Glutamatergic neuron (in vitro differentiated cells): ENCODE measurements around the gene IL22RA1. TPM values are rescaled to one million over a fixed set of nuclear protein-coding genes. Genes with fewer than 3 reads are reported as not detected.

Source experiments
- DNase-seq: peaks from one replicate; pipeline ENCODE4 v3.0.0; 2022
- H3K27ac Mint-ChIP-seq: one replicate; pipeline ENCODE4 v1.8.0; 2020; ENCODE audit warnings: mild to moderate bottlenecking, mixed read lengths, inconsistent platforms; ENCODE audit not compliant: unreplicated experiment
- H3K27me3 Mint-ChIP-seq: one replicate; pipeline ENCODE4 v1.8.0; 2020; ENCODE audit warnings: mild to moderate bottlenecking, moderate library complexity, mixed read lengths, inconsistent platforms; ENCODE audit not compliant: unreplicated experiment
- H3K36me3 Mint-ChIP-seq: one replicate; pipeline ENCODE4 v1.8.0; 2020; ENCODE audit warnings: mild to moderate bottlenecking, mixed read lengths, inconsistent platforms; ENCODE audit not compliant: unreplicated experiment
- H3K4me1 Mint-ChIP-seq: one replicate; pipeline ENCODE4 v1.8.0; 2020; ENCODE audit warnings: mild to moderate bottlenecking, low read depth, mixed read lengths, inconsistent platforms; ENCODE audit not compliant: unreplicated experiment
- H3K4me3 Mint-ChIP-seq: one replicate; pipeline ENCODE4 v1.8.0; 2020; ENCODE audit warnings: mild to moderate bottlenecking, mixed read lengths, inconsistent platforms; ENCODE audit not compliant: unreplicated experiment
- H3K9me3 Mint-ChIP-seq: one replicate; pipeline ENCODE4 v1.8.0; 2020; ENCODE audit warnings: mild to moderate bottlenecking, moderate library complexity, mixed read lengths, inconsistent platforms; ENCODE audit not compliant: unreplicated experiment
- total RNA-seq: library from RNA; stranded (reverse); fragmentation: NEBNext Ultra II Directional; extraction: Animal tissue kit (Norgen Biotek cat#: 25700); gene quantifications from one replicate; pipeline ENCODE4 v1.2.1, GENCODE V29; 2021; ENCODE audit not compliant: unreplicated experiment
- TF ChIP-seq, protein P1 (sequence below): fragments of 200-600 bp; sonication (generic); IDR thresholded peaks from one replicate; pipeline ENCODE4 v1.5.0; 2021; ENCODE audit not compliant: partially characterized antibody, unreplicated experiment

Gene IL22RA1
- total RNA-seq, 1 donor from 2014 or later = not detected

DNA sequence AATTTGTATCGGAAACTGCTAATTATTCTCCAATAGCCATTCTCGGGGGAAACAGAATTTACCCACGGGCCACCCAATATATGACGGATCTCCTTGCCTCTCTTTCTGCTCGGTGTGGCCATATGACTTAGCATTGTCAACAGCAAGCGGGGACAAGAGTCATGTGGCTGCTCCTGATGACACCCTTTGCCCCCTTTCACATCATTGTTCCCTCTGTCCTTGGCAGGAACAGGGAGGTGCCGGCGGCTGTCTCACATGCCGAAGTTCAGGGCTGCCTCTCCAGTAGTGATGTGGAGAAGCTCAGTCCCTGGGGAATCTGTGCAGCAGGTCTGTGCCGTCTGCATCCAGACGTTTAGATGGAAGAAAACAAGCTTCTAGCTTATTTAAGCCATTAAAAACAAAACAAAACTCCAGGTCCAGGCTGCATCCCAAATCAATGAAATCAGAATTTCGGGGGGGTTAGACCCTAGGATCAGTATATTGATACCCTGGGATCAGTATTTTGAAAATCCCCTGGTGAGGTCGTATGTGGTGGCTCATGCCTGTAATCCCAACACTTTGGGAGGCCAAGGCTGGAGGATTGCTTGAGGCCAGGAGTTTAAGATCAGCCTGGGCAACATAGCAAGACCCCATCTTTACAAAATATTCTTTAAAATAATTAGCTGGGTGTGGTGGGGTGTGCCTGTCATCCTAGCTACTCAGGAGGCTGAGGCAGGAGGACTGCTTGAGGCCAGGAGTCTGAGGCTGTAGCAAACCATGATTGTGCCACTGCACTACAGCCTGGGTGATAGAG lies 41.8 kb downstream of the IL22RA1 start:
- DNase-seq = no peak
- Mint-ChIP-seq H3K27me3 (peaks cover 1% of the 10 kb centered on the region), H3K9me3 (no peaks in the 10 kb centered on the region), H3K4me1 (peaks cover 1% of the 10 kb centered on the region), H3K4me3 (no peak overlapping the region), H3K27ac (no peak overlapping the region), H3K36me3 (no peaks in the 10 kb centered on the region)
- TF ChIP-seq, protein P1, sequence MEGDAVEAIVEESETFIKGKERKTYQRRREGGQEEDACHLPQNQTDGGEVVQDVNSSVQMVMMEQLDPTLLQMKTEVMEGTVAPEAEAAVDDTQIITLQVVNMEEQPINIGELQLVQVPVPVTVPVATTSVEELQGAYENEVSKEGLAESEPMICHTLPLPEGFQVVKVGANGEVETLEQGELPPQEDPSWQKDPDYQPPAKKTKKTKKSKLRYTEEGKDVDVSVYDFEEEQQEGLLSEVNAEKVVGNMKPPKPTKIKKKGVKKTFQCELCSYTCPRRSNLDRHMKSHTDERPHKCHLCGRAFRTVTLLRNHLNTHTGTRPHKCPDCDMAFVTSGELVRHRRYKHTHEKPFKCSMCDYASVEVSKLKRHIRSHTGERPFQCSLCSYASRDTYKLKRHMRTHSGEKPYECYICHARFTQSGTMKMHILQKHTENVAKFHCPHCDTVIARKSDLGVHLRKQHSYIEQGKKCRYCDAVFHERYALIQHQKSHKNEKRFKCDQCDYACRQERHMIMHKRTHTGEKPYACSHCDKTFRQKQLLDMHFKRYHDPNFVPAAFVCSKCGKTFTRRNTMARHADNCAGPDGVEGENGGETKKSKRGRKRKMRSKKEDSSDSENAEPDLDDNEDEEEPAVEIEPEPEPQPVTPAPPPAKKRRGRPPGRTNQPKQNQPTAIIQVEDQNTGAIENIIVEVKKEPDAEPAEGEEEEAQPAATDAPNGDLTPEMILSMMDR = no peak

GRCh38 chr1:24098943-24099638 lies 43.8 kb downstream of the IL22RA1 start:
- H3K4me3 Mint-ChIP-seq = no peak overlapping the region
- H3K36me3 Mint-ChIP-seq = no peaks in the 10 kb centered on the region
- H3K4me1 Mint-ChIP-seq = no peaks in the 10 kb centered on the region
- TF ChIP-seq, protein P1 = no peak
- H3K9me3 Mint-ChIP-seq = no peaks in the 10 kb centered on the region
- H3K27me3 Mint-ChIP-seq = peaks cover 1% of the 10 kb centered on the region
- DNase-seq = no peak
- H3K27ac Mint-ChIP-seq = no peak overlapping the region

DNA sequence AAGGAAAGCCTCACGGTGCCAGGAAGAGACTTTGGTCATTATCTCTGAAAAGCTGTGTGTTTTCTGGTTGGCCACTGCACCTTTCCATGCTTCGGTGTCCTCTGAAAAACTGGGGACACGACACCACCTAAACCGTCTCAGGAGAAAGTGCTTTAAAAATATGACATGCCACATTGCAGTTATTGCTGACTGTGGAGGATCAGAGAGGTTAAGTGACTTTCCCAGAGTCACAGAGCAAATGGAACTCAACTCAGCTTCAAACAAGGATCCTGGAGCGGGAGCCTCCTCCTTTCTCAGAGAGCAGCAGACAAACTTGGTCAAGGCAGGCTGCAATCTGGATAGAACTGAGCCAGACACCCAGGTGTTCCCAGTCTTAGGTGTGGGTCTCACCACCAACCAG lies 44.8 kb downstream of the IL22RA1 start:
- H3K4me1 Mint-ChIP-seq = no peaks in the 10 kb centered on the region
- H3K27ac Mint-ChIP-seq = no peak overlapping the region
- TF ChIP-seq, protein P1 = no peak
- H3K9me3 Mint-ChIP-seq = no peaks in the 10 kb centered on the region
- peaks cover under 1% of the 10 kb centered on the region for H3K27me3 Mint-ChIP-seq
- no peaks in the 10 kb centered on the region for H3K36me3 Mint-ChIP-seq
- no peak overlapping the region for H3K4me3 Mint-ChIP-seq
- no peak for DNase-seq

GRCh38 chr1:24097663-24098062 lies 45.3 kb downstream of the IL22RA1 start:
- DNase-seq = no peak
- Mint-ChIP-seq H3K4me3 (no peak overlapping the region), H3K27ac (no peak overlapping the region), H3K9me3 (no peaks in the 10 kb centered on the region), H3K36me3 (no peaks in the 10 kb centered on the region), H3K27me3 (peaks cover 2% of the 10 kb centered on the region), H3K4me1 (no peaks in the 10 kb centered on the region)
- TF ChIP-seq, protein P1 = no peak

- TF ChIP-seq, protein P1 = no peak
- Mint-ChIP-seq H3K27ac (no peak overlapping the region), H3K27me3 (peaks cover 2% of the 10 kb centered on the region), H3K9me3 (no peaks in the 10 kb centered on the region), H3K36me3 (no peaks in the 10 kb centered on the region), H3K4me3 (no peak overlapping the region), H3K4me1 (no peaks in the 10 kb centered on the region)
- no peak for DNase-seq
Measured at GRCh38 chr1:24096739-24097103, 46.2 kb downstream of the IL22RA1 start.
